Measurements from ENCODE around the gene DOK5. TPM values are rescaled to one million over a fixed set of nuclear protein-coding genes. Genes with fewer than 3 reads are reported as not detected.

DOK5 gene
- total RNA-seq, 2 experiments from 2014 or later: 4.7 to 5.5 TPM

GRCh38 chr20:54555150-54555549 lies 79.8 kb downstream of the DOK5 start:
- ChIA-PET POLR2A (no interaction called here), CTCF (no interaction called here)

GRCh38 chr20:54556406-54556805 lies 81.0 kb downstream of the DOK5 start:
- ChIA-PET POLR2A (no interaction called here), CTCF (no interaction called here)

GRCh38 chr20:54557806-54558590 lies 82.6 kb downstream of the DOK5 start:
- POLR2A ChIA-PET: no interaction called here

GRCh38 chr20:54559890-54560289 lies 84.5 kb downstream of the DOK5 start:
- CTCF ChIA-PET: interaction anchor here (0.6 kb wide), 1 partner anchor 1207 kb away, joined by 4 read pairs; no protein-coding TSS in a partner anchor
- POLR2A ChIA-PET: no interaction called here

More at GRCh38 chr20:54557806-54558590, 82.6 kb downstream of the DOK5 start:
- CTCF ChIA-PET: no interaction called here

- ChIA-PET CTCF (no interaction called here), POLR2A (no interaction called here)
Observed at GRCh38 chr20:54560357-54560756, 85.0 kb downstream of the DOK5 start.

- ChIA-PET POLR2A (no interaction called here), CTCF (no interaction called here)
Observed at GRCh38 chr20:54565255-54565654, 89.9 kb downstream of the DOK5 start.

GRCh38 chr20:54566031-54566688 lies 90.8 kb downstream of the DOK5 start:
- ChIA-PET POLR2A (no interaction called here), CTCF (no interaction called here)

GRCh38 chr20:54570561-54570960 lies 95.2 kb downstream of the DOK5 start:
- CTCF ChIA-PET: no interaction called here

GRCh38 chr20:54572665-54573435 lies 97.5 kb downstream of the DOK5 start:
- POLR2A ChIA-PET: no interaction called here
- CTCF ChIA-PET: no interaction called here

More at GRCh38 chr20:54570561-54570960, 95.2 kb downstream of the DOK5 start:
- POLR2A ChIA-PET: no interaction called here

GRCh38 chr20:54573838-54574237 lies 98.4 kb downstream of the DOK5 start:
- CTCF ChIA-PET: no interaction called here
- POLR2A ChIA-PET: no interaction called here

- POLR2A ChIA-PET: no interaction called here
- CTCF ChIA-PET: no interaction called here
Observed at GRCh38 chr20:54576518-54576917, 101.1 kb downstream of the DOK5 start.

GRCh38 chr20:54577637-54578036 lies 102.2 kb downstream of the DOK5 start:
- CTCF ChIA-PET: no interaction called here
- POLR2A ChIA-PET: no interaction called here

GRCh38 chr20:54585217-54585616 lies 109.8 kb downstream of the DOK5 start:
- ChIA-PET POLR2A (no interaction called here), CTCF (no interaction called here)

- CTCF ChIA-PET: no interaction called here
- POLR2A ChIA-PET: no interaction called here
Observed at GRCh38 chr20:54587408-54587807, 112.0 kb downstream of the DOK5 start.

GRCh38 chr20:54589402-54590030 lies 114.1 kb downstream of the DOK5 start:
- CTCF ChIA-PET: no interaction called here

GRCh38 chr20:54590856-54591255 lies 115.5 kb downstream of the DOK5 start:
- ChIA-PET POLR2A (no interaction called here), CTCF (no interaction called here)

More at GRCh38 chr20:54589402-54590030, 114.1 kb downstream of the DOK5 start:
- POLR2A ChIA-PET: no interaction called here

- POLR2A ChIA-PET: no interaction called here
- CTCF ChIA-PET: no interaction called here
Observed at GRCh38 chr20:54596651-54597050, 121.3 kb downstream of the DOK5 start.

- ChIA-PET CTCF (no interaction called here), POLR2A (no interaction called here)
Observed at GRCh38 chr20:54598352-54598751, 123.0 kb downstream of the DOK5 start.

- ChIA-PET POLR2A (no interaction called here), CTCF (no interaction called here)
Observed at GRCh38 chr20:54600634-54601033, 125.2 kb downstream of the DOK5 start.

GRCh38 chr20:54601831-54602515 lies 126.6 kb downstream of the DOK5 start:
- ChIA-PET POLR2A (no interaction called here), CTCF (no interaction called here)
